Measurements from ENCODE around the gene XPNPEP1.

The XPNPEP1 gene

DNA sequence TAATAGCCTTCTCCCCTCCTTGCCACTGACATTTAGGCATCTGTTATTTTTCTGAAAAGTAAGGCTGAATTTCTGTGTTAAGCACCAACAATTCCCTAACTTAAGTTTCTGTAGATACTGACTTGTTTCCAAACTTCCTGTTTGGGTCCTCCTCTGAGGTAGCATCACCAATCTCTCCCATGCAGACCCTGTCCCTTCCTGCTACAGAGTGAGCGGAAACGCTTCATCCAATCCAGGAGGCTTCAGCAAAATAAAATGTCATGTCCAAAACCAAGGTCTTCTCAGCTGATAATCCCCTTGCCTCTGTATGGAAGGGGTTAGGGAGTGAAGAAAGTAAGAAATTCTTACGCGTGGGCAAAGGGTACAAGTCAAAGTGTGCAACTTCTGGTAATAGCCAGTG, 29.9 kb downstream of the XPNPEP1 start:
- DNase-seq (ENCODE audit: low spot score): no peak

GRCh38 chr10:109892931-109893330, 30.4 kb downstream of the XPNPEP1 start:
- peak; percentile 40 for DNase-seq (ENCODE audit: low spot score)

DNA sequence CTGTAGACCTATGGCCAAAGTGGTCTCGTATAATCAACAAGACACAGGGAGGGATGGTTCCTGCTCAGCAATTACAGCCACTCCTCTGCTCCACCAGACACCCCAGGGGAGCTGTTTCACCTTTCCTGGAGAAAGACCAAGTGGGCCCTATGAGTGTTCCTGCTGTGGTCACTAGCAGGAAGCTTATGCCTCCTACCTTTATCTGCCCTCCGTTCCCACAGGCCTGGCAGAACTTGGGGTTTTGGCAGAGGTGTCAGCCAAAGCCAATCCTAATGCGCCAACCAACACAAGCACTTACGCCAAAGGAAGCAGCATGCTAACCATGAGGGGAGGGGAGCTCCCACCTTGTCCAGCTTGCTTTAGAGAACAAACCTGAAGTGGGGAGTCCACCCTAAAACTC, 31.2 kb downstream of the XPNPEP1 start:
- DNase-seq (ENCODE audit: low spot score): no peak

DNA sequence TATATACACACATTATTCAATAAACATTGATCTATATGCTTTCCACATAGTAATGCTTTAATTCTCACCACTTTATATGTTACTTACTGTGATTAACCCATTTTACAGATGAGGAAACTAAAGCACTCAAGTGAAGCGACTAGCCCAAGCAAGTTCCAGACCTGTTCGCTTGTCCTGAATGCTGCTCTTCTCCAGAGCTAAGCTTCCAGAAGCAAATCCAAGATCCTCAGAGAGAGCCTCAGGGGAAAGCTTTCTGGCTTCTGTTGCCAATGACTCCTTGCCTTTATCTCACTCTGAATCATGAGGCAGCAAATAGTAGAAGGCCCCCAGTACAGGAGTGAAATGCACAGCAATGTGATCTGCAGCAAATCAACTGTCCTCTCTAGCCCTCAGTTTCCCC, 32.2 kb downstream of the XPNPEP1 start:
- no peak for DNase-seq (ENCODE audit: low spot score)

GRCh38 chr10:109889867-109890266, 33.4 kb downstream of the XPNPEP1 start:
- no peak for DNase-seq (ENCODE audit: low spot score)

DNA sequence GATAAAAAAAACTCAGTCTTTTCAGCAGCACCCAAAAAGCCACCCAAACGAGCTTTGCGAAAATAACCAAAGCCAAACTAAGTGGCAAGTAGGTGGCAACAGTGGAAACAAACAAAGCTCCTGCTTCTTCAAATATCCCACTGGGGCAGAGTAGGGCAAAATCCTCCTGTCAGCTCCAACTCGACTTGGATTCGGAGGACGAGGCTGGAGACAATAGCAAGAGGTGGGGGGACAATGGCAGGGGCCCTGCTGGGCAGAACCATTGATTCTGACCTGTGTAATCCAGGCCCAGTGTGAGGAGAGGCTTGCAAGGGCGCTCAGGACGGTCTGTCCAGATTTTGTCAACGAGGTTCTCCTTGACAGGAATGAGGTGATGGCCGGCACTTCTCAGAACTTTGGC, 35.5 kb downstream of the XPNPEP1 start:
- DNase-seq (ENCODE audit: low spot score): no peak

- DNase-seq (ENCODE audit: low spot score): no peak
Observed at GRCh38 chr10:109887243-109887642, 36.1 kb downstream of the XPNPEP1 start.

GRCh38 chr10:109886781-109887140, 36.5 kb downstream of the XPNPEP1 start:
- no peak for DNase-seq (ENCODE audit: low spot score)

- no peak for DNase-seq (ENCODE audit: low spot score)
Observed at GRCh38 chr10:109886037-109886780, 37.1 kb downstream of the XPNPEP1 start.

- DNase-seq (ENCODE audit: low spot score): peak; percentile 95
Observed at GRCh38 chr10:109883859-109884771, 39.2 kb downstream of the XPNPEP1 start.

- no peak for DNase-seq (ENCODE audit: low spot score)
Observed at GRCh38 chr10:109882251-109883057, 40.9 kb downstream of the XPNPEP1 start.

DNA sequence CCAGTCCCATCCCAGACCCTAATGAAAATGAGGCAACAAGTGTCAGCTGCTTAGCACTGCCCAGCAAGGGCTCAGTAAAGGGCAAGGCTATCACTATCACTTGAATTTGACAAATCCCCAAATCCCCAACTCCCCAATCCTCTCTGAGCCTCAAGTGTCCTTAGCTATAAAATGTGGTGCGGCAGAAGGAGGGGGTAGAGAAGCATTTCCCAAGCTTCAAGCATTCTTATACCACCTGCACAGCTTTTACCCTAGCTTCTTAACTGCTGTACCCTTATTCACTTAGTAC, 41.6 kb downstream of the XPNPEP1 start:
- no peak for DNase-seq (ENCODE audit: low spot score)

DNA sequence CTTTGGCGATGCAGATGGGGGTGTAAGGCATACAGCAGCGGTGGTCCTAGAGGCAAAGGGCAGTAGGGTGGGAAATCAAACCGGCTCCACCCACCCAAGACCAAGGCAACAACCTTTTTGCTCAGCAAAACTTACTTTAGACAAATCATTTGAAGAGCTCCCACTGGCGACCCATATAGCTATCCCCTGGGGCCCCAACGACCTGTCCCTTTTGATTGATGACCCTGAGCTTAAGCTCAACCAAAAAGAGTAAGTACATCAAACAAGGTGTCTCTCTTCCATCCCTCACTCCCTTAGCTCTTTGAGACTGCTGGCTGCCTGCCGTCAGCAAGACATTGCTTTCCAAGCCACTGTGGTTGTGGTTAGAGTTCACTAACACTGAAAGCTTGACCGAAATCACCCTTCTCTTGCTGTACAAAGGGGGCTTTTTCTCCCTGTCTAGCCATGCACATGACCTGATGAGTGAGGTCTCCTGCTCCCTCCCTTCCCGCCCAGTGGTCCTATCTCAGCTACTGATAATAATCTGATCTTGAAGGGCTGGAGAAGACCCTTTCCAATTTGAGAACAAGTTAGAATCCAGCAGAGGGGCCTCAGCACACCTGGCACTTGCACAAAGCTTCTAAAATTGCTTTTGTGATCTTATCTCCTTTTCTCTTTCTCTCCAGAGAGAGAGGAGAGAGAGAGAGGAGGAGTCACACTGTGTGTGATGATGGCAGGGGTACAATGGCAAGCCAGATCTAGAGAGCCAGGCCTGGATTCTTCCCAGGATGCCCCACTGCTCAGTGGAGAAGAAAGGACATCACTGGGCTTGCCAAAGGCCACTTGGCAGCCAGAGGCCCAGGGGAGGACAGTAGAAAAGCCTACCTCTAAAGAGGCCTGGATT, 42.2 kb downstream of the XPNPEP1 start:
- DNase-seq (ENCODE audit: low spot score): peak; percentile 20

DNA sequence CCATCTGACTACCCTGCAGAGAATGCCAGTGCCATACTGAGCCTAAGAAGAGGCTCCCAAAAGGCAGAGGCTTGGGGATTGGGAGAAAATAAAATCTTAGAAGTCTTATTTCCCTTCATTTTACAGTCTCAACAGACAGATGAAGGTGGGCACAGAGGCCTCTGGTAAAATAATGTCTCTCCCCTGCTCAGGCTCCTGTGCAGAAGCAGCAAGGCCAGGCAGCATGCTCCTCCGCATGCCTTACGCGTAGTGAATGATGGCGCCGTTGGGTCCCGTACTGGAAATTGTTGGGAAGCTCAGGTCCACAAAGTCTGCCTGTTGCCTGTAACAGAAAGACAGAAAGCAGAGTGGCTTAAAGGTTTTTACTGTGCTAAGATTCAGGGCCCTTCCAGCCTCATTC, 45.8 kb downstream of the XPNPEP1 start:
- no peak for DNase-seq (ENCODE audit: low spot score)

DNA sequence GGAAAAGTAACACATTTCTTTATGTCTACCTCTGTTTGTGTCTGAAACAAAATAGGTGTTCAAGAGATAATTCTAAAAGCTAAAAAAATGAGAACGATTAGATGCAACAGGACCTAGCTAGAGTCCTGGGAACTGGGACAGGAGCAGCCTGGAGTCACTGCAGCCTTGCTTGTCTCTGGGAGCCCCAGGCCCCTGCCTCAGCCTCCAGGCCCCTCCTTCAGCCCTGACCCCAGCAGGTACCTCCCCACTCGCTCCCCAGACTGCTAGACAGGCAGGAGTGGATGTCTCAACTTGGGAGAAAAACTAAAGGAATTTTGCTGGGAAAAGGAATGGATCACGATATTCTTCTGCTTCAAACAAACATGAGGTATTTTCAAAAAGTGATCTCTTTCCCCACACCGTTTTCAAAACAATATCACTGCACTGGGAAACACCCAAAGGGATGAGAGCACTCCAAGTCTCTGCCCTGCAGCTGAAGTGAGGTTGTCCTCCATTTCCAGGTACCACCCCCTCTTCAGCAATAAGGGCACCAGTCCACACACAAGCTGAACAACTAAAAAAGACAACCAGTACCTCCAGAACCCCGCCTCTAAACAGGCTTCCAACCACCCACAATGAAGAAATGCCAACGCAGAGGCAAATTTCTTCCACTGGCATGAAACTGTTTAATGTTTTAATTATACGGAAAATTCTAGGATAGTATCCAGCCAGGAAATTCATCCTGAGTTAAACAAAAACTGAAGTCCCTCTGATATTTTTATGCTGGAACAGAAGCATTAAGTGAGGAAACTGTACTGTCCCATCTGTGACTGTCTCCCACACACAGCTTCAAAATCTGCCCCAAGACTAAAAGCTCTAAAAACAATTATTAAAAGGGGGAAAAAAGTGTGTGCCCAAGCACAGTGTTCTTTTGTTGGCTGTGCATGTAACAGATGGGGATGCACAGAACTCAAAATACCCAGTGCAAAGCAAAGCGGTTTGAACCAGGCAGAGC, 47.2 kb downstream of the XPNPEP1 start:
- no peak for DNase-seq (ENCODE audit: low spot score)

DNA sequence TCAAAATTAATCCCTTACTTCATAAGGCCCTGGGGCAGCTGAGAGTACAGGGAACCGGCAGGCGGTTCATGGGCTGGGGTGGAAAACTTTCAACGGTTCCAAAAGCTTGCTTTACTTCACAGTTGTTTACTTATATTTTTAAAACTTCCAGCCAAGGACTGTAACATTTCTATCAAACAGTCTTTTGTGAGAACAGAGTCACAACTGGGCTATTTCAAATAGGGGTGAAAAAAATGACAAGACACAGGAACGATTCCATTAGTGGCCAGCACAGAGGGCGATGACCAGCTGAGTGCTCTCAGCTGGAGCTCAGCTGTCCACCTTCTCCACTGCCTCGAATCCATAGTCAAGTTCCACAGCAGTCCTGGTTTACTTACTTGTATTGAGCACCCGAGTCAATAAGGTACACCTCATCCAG, 48.2 kb downstream of the XPNPEP1 start:
- DNase-seq (ENCODE audit: low spot score): no peak

DNA sequence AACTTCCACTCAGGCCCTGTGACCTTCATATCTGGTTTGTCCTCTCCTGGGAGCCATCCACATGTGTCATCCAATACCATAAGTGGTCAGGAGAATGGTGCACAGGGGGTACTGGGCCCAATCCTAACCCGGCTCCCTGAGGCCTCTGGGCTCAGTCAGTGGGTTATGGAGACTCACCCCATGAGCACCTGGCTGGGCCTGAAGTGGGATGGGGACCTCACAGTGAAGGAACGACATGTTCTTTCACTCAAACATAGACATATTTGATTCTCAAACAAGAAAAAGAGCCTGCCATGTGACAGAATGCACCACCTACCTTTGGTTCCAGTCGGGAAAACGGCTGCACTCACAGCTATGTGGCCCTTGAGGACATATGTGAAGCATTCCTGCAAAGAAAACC, 51.8 kb downstream of the XPNPEP1 start:
- DNase-seq (ENCODE audit: low spot score): no peak

GRCh38 chr10:109866995-109867635, 56.2 kb downstream of the XPNPEP1 start:
- no peak for DNase-seq (ENCODE audit: low spot score)

GRCh38 chr10:109866168-109866994, 56.9 kb downstream of the XPNPEP1 start:
- DNase-seq (ENCODE audit: low spot score): peak; percentile 39

Data from pons (tissue), 1 donor.